ENCODE results near the gene CCIN.
A peak's percentile ranks its signal among the peaks of the same experiment; 100 is the strongest.
"Not testable (repeated sequence)": the region's sequence is repeated elsewhere in the genome, so short reads cannot be mapped to it uniquely, and the experiment has no call there.

The CCIN gene

GRCh38 chr9:36147441-36148175 is 21.6 kb upstream of the CCIN start:
- no peak overlapping the region for H3K27ac Mint-ChIP-seq
- peaks cover 34% of the 10 kb centered on the region for H3K36me3 Mint-ChIP-seq (ENCODE audit: low read depth)
- H3K4me3 Mint-ChIP-seq = no peak overlapping the region
- peaks cover 90% of the 10 kb centered on the region for H3K4me1 Mint-ChIP-seq (ENCODE audit: low read depth)
- no peaks in the 10 kb centered on the region for H3K27me3 Mint-ChIP-seq
- peaks cover 13% of the 10 kb centered on the region for H3K9me3 Mint-ChIP-seq

- H3K36me3 Mint-ChIP-seq (ENCODE audit: low read depth) = peaks cover 38% of the 10 kb centered on the region
- H3K9me3 Mint-ChIP-seq = peaks cover 13% of the 10 kb centered on the region
- peak overlapping the region; percentile 13 for H3K4me3 Mint-ChIP-seq
- no peaks in the 10 kb centered on the region for H3K27me3 Mint-ChIP-seq
- H3K27ac Mint-ChIP-seq = no peak overlapping the region
- peaks cover 90% of the 10 kb centered on the region for H3K4me1 Mint-ChIP-seq (ENCODE audit: low read depth)
These were observed 20.7 kb upstream of the CCIN start for GRCh38 chr9:36148311-36149051.

- Mint-ChIP-seq H3K27me3 (no peaks in the 10 kb centered on the region), H3K4me1 (ENCODE audit: low read depth) (peaks cover 90% of the 10 kb centered on the region), H3K27ac (no peak overlapping the region), H3K36me3 (ENCODE audit: low read depth) (peaks cover 39% of the 10 kb centered on the region), H3K9me3 (peaks cover 13% of the 10 kb centered on the region), H3K4me3 (peak overlapping the region; percentile 13)
These were observed 20.0 kb upstream of the CCIN start for GRCh38 chr9:36149197-36149596.

GRCh38 chr9:36150574-36151315 is 18.4 kb upstream of the CCIN start:
- H3K4me3 Mint-ChIP-seq = peak overlapping the region; percentile 24
- H3K9me3 Mint-ChIP-seq = peaks cover 7% of the 10 kb centered on the region
- H3K27me3 Mint-ChIP-seq = no peaks in the 10 kb centered on the region
- peak overlapping the region; percentile 91 for H3K27ac Mint-ChIP-seq
- H3K4me1 Mint-ChIP-seq (ENCODE audit: low read depth) = peaks cover 83% of the 10 kb centered on the region
- peaks cover 29% of the 10 kb centered on the region for H3K36me3 Mint-ChIP-seq (ENCODE audit: low read depth)

- Mint-ChIP-seq H3K4me1 (ENCODE audit: low read depth) (peaks cover 75% of the 10 kb centered on the region), H3K27me3 (no peaks in the 10 kb centered on the region), H3K36me3 (ENCODE audit: low read depth) (peaks cover 24% of the 10 kb centered on the region), H3K4me3 (peak overlapping the region; percentile 78), H3K27ac (peak overlapping the region; percentile 91), H3K9me3 (no peaks in the 10 kb centered on the region)
These were observed 17.6 kb upstream of the CCIN start for GRCh38 chr9:36151316-36152210.

GRCh38 chr9:36152741-36153438 is 16.3 kb upstream of the CCIN start:
- Mint-ChIP-seq H3K4me3 (no peak overlapping the region), H3K27ac (peak overlapping the region; percentile 72), H3K27me3 (no peaks in the 10 kb centered on the region), H3K36me3 (ENCODE audit: low read depth) (peaks cover 19% of the 10 kb centered on the region), H3K4me1 (ENCODE audit: low read depth) (peaks cover 65% of the 10 kb centered on the region), H3K9me3 (no peaks in the 10 kb centered on the region)

- Mint-ChIP-seq H3K36me3 (ENCODE audit: low read depth) (peaks cover 19% of the 10 kb centered on the region), H3K9me3 (no peaks in the 10 kb centered on the region), H3K27me3 (no peaks in the 10 kb centered on the region), H3K4me1 (ENCODE audit: low read depth) (peaks cover 62% of the 10 kb centered on the region), H3K4me3 (no peak overlapping the region), H3K27ac (no peak overlapping the region)
These were observed 15.4 kb upstream of the CCIN start for GRCh38 chr9:36153746-36154145.

GRCh38 chr9:36154331-36154952 is 14.7 kb upstream of the CCIN start:
- Mint-ChIP-seq H3K27ac (peak overlapping the region; percentile 21), H3K4me1 (ENCODE audit: low read depth) (peaks cover 58% of the 10 kb centered on the region), H3K9me3 (no peaks in the 10 kb centered on the region), H3K27me3 (no peaks in the 10 kb centered on the region), H3K4me3 (peak overlapping the region; percentile 4), H3K36me3 (ENCODE audit: low read depth) (peaks cover 19% of the 10 kb centered on the region)

- Mint-ChIP-seq H3K36me3 (ENCODE audit: low read depth) (peaks cover 21% of the 10 kb centered on the region), H3K27me3 (no peaks in the 10 kb centered on the region), H3K27ac (no peak overlapping the region), H3K4me1 (ENCODE audit: low read depth) (peaks cover 46% of the 10 kb centered on the region), H3K9me3 (no peaks in the 10 kb centered on the region), H3K4me3 (no peak overlapping the region)
These were observed 13.1 kb upstream of the CCIN start for GRCh38 chr9:36156116-36156515.

- H3K9me3 Mint-ChIP-seq = no peaks in the 10 kb centered on the region
- no peak overlapping the region for H3K27ac Mint-ChIP-seq
- H3K27me3 Mint-ChIP-seq = no peaks in the 10 kb centered on the region
- H3K4me3 Mint-ChIP-seq = no peak overlapping the region
- peaks cover 14% of the 10 kb centered on the region for H3K36me3 Mint-ChIP-seq (ENCODE audit: low read depth)
- H3K4me1 Mint-ChIP-seq (ENCODE audit: low read depth) = peaks cover 25% of the 10 kb centered on the region
These were observed 11.1 kb upstream of the CCIN start for GRCh38 chr9:36158122-36158521.

- Mint-ChIP-seq H3K27ac (no peak overlapping the region), H3K4me3 (no peak overlapping the region), H3K36me3 (ENCODE audit: low read depth) (peaks cover 10% of the 10 kb centered on the region), H3K27me3 (no peaks in the 10 kb centered on the region), H3K4me1 (ENCODE audit: low read depth) (peaks cover 17% of the 10 kb centered on the region), H3K9me3 (no peaks in the 10 kb centered on the region)
These were observed 10.3 kb upstream of the CCIN start for GRCh38 chr9:36158917-36159316.

- not testable (repeated sequence) for H3K27me3 Mint-ChIP-seq; H3K4me3 Mint-ChIP-seq; H3K36me3 Mint-ChIP-seq (ENCODE audit: low read depth); H3K27ac Mint-ChIP-seq; H3K9me3 Mint-ChIP-seq
- H3K4me1 Mint-ChIP-seq (ENCODE audit: low read depth) = peaks cover 12% of the 10 kb centered on the region
These were observed 9.7 kb upstream of the CCIN start for GRCh38 chr9:36159509-36159908.

- not testable (repeated sequence) for H3K27me3 Mint-ChIP-seq; H3K36me3 Mint-ChIP-seq (ENCODE audit: low read depth); H3K4me3 Mint-ChIP-seq; H3K9me3 Mint-ChIP-seq; H3K4me1 Mint-ChIP-seq (ENCODE audit: low read depth); H3K27ac Mint-ChIP-seq
These were observed 9.1 kb upstream of the CCIN start for GRCh38 chr9:36160126-36160525.
